Suppressor macrophage treated with lipopolysaccharide for 4 hours (primary cell): Measurements from ENCODE around the gene SPAG9.
A peak's percentile ranks its signal among the peaks of the same experiment; 100 is the strongest.
"Not testable (repeated sequence)": the region's sequence is repeated elsewhere in the genome, so short reads cannot be mapped to it uniquely, and the experiment has no call there.

Source experiments
- DNase-seq: peaks from one replicate; pipeline ENCODE4 v3.0.0-alpha.2; 2020

Gene SPAG9

GRCh38 chr17:50953518-50953830 is 167.2 kb downstream of the SPAG9 start:
- no peak for DNase-seq

DNA sequence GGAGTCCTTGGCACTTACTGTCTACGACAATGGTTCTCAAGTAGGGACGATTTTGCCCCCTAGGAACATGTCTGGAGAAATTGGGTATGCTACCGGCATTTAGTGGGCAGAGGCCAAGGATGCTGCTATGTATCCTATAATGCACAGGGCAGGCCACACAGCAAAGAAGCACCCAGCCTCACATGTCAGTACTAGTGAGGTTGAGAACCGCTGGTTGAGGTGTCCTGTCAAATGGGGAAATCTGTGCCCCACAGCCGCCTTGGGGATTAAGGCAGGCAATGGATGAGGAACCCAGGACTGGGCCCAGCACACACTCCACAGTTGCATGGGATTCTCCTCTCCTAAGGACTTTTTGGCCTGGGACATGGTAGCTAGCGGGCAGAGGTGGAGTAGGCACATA is 167.8 kb downstream of the SPAG9 start:
- no peak for DNase-seq

GRCh38 chr17:50952013-50952412 is 168.7 kb downstream of the SPAG9 start:
- DNase-seq: peak; percentile 23

DNA sequence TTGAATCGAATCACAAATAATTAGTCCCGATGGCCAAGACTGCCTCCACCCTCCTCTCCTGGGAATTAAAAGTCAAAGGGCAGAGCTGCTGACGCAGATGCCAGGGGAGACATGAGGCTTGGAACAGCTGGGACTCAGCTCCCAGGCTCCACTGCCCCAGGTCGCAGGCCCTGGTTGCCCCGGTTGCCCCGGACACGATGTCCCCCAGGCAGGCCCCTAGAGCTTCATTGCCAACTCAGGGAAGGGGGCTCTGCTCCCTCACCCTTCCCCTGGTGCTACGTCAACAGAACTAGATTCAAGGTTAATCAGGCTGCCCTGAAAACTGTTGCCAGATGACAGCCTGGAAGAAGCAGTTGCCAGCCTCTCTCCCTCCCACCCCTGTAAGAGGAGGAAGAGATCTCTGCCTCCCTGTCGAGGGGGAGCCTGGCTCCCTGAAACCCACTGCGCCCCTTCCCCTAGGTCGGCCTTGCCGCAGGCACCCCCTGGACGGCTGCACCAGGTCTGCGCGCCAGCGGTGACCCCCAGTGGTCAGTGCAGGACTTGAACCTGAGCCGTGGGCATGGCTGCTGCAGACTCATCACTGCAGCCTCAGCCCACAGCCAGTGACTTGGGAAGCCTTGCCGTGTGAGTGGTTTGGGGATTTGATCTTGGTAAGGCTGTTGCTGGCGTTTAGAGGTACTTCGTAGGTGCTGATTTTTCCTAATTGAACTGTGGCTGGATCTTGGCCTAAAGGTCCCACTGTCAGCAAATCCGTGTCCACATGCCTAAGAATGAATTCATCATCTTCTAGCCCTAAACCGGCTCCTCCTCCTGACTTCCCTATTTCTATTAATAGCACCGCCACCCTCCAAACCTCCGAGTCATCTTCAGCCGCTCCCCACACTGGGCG is 170.4 kb downstream of the SPAG9 start:
- DNase-seq: peak; percentile 88

DNA sequence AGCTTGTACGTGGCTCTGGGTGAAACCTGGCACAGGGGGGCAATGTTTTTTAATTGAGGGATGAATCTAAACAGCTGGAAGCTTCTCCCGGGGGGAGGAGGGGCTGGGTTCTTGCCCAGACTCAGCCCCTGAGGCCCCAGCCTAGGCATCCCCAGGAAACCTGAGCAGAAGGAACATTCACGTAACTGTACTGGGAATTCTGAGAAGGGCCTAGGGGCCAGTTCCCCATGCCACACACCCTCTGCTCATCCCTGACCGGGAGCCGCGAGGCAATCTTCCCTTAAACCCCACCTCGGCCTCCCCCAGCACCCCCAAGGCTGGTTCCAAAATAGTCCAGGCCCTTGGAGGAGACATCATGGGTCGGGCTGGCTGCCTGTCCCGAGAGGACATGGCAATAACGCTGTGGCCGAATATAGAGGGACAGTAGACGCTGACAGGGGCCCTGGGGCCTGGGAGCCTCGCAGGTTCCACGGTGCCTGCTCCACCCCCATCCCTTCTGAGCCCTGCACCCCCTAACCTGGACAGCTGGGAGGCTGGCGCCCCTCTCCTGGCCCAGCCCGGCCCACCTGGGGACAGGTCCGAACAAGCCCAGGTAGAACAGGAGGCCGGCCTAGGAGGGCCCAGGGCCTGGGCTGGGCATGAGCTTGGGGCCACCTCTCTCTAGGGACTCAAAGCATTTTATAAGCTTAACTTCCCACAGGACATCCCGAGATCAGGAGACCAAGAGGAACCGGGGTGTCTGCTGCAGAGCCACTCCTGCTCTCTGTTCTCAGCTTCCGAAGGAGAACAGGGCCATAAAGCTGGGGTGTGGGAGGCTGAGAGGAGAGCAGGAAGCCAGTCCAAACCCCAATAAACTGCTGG is 171.3 kb downstream of the SPAG9 start:
- DNase-seq: peak; percentile 30

DNA sequence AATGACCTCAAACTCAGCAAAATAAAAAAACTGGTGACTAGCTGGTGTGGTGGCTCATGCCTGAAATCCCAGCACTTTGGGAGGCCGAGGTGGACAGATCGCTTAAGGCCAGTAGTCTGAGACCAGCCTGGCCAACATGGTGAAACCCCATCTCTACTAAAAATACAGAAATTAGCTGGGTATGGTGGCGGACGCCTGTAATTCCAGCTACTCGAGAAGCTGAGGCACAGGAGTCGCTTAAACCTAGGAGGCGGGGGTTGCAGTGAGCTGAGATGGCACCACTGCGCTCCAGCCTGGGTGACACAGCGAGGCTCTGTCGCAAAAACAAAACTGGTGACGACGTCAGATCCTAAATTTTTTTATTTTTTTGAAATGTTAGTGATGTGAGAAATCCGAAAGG is 172.0 kb downstream of the SPAG9 start:
- no peak for DNase-seq

- DNase-seq: peak; percentile 34
These were observed 172.7 kb downstream of the SPAG9 start for GRCh38 chr17:50947782-50948543.

GRCh38 chr17:50946891-50947781 is 173.5 kb downstream of the SPAG9 start:
- no peak for DNase-seq

DNA sequence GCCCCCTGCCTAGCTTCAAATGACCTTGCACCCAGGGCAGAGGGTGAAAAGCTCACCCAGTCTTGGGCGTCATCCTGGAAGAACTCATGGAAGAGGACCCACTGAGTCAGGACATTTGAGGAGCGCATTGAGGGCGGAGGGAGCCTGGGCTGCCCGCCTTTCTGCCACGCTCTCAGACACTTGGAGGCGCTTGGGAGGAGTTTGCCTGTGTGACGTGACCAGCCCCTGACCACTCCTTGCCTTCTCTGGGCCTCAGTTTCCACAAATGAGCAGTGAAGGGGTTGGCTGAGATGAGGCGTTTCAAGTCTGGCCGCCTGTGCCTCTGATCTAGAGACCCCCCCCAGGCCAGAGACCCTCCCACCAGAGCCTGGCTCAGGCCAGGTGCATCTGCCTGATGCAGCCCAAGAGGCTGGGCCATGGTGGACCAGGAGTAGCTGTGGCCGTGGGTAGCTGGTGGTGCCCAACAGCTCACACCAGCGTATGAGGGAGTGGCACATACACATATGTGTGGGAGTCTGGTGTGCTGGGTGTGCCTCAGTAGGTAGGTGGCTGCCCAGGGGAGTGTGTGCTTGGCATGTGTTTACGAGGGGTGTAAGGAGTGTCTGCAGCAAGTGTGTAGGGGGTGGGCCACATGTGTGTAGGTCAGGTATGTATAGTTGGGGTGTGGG is 174.3 kb downstream of the SPAG9 start:
- DNase-seq: no peak

DNA sequence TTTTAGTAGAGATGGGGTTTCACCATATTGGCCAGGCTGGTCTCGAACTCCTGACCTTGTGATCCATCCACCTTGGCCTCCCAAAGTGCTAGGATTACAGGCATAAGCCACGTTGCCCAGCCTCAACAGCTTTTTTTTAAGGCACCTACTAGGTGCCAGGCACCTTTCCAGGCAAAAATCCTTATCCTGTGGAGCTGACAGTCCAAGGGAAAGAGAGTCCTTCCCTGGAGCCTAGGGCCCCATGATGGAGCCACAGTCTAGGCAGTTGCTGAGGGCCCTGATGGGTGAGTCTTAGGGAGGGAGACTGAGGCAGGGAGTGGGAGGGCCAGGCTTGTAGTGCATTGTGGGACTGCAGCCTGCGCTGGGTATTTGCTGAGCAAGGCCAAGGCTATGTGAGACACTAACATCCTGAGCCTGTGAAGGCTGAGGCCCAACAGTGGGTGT is 174.9 kb downstream of the SPAG9 start:
- no peak for DNase-seq

DNA sequence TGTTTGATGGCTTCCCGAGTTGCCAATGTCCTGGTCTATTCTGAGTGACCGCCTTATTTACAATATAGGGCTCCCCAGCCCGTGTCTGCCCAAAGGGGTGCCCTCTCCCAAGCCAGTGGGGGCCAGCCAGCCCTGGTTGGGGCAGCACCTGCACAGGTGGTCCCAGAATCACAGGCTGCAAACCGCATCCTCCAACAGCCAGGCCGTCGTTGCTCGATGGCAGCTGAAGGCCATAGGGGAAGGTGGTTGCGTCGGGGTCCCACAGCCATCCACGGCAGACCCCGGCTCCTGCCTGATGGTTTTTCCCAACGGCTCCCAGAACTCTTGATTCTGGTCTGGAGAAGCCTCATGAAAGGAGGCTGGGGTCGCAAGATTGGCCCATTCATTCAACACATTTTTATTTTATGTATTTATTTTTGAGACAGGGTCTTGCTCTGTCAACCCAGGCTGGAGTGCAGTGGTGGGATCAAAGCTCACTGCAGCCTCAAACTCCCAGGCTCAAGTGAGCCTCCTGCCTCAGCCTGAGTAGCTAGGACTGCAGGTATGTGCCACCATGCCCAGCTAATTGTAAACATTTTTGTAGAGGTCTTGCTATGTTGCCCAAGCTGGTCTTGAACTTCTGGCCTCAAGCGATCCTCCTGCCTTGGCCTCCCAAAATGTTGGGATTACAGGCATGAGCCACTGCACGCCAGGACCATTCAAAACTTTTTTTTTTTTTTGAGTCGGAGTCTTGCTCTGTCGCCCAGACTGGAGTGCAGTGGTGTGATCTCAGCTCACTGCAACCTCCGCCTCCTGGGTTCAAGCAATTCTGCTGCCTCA is 175.6 kb downstream of the SPAG9 start:
- DNase-seq: no peak

- peak; percentile 29 for DNase-seq
These were observed 176.4 kb downstream of the SPAG9 start for GRCh38 chr17:50944054-50944901.

DNA sequence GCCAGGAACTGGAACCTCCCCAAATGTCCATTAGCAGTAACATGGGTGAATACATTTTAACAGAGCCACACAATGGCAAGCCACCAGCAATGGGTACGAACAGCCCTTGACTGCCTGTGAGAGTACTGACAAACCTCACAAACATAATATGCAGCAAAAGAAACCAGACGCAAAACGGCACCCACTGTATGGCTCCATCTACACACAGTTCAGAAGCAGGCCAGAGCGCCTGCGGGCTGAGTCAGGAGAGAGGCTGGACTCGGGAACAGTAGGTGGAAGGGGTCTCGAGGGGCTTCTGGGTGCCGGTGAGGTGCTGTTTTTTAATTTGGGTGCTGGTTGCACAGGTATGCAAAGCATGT is 177.1 kb downstream of the SPAG9 start:
- no peak for DNase-seq

DNA sequence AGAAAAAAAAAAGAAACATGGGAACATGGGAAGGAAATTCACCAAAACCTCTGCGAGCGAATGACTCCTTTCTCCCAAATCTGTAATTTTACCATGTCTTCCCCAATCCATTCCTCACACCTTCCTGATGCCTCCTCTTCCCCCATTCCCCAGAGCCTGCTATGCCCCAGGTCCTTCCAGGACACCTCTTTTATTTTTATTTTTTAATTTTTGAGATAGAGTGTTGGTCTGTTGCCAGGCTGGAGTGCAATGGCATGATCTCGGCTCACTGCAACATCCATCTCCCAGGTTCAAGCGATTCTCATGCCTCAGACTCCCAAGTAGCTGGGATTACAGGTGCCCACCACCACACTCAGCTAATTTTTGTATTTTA is 179.0 kb downstream of the SPAG9 start:
- DNase-seq: not testable (repeated sequence)

- no peak for DNase-seq
These were observed 180.6 kb downstream of the SPAG9 start for GRCh38 chr17:50939795-50940684.

DNA sequence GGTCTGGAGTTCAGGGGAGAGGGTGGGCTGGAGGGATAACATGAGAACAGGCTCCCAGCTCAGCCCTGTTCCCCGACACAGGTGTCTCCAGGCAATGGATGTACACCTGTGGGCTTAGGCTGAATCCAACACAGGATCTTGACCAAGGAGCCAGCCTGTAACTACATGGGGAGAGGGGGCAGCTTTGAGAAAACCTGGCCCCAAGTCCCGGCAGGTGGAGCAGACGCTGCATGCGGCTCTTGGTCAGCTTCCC is 181.2 kb downstream of the SPAG9 start:
- no peak for DNase-seq

- DNase-seq: no peak
These were observed 181.7 kb downstream of the SPAG9 start for GRCh38 chr17:50938821-50939541.

DNA sequence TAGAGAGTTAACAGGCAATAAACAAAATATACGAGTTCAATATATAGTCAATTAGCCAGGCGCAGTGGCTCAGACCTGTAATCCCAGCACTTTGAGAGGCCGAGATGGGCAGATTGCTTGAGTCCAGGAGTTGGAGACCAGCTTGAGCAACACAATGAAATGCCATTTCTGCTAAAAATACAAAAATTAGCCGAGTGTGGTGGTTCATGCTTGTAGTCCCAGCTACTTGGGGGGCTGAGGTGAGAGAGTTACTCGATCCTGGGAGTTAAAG is 184.7 kb downstream of the SPAG9 start:
- no peak for DNase-seq
